Osteocyte (in vitro differentiated cells): ENCODE results near the gene PA2G4. TPM values are rescaled to one million over a fixed set of nuclear protein-coding genes. Genes with fewer than 3 reads are reported as not detected.
A peak's percentile ranks its signal among the peaks of the same experiment; 100 is the strongest.
"Not testable (repeated sequence)": the region's sequence is repeated elsewhere in the genome, so short reads cannot be mapped to it uniquely, and the experiment has no call there.

Source experiments
- DNase-seq: peaks from one replicate; pipeline ENCODE4 v3.0.0; 2021; ENCODE audit warnings: mixed read lengths; ENCODE audit not compliant: unreplicated experiment; ENCODE audit errors: extremely low spot score
- H3K27ac Mint-ChIP-seq: one replicate; pipeline ENCODE4 v1.8.0; 2021; ENCODE audit warnings: mild to moderate bottlenecking, mixed read lengths; ENCODE audit not compliant: unreplicated experiment
- H3K27me3 Mint-ChIP-seq: one replicate; pipeline ENCODE4 v1.8.0; 2021; ENCODE audit warnings: mixed read lengths; ENCODE audit not compliant: unreplicated experiment
- H3K36me3 Mint-ChIP-seq: one replicate; pipeline ENCODE4 v1.8.0; 2021; ENCODE audit warnings: mixed read lengths; ENCODE audit not compliant: unreplicated experiment
- H3K4me1 Mint-ChIP-seq: one replicate; pipeline ENCODE4 v1.8.0; 2021; ENCODE audit warnings: mixed read lengths; ENCODE audit not compliant: unreplicated experiment
- H3K4me3 Mint-ChIP-seq: one replicate; pipeline ENCODE4 v1.8.0; 2021; ENCODE audit warnings: mild to moderate bottlenecking, moderate library complexity, mixed read lengths; ENCODE audit not compliant: unreplicated experiment
- H3K9me3 Mint-ChIP-seq: one replicate; pipeline ENCODE4 v1.8.0; 2021; ENCODE audit warnings: mixed read lengths; ENCODE audit not compliant: unreplicated experiment
- CTCF ChIP-seq: fragments of 200-600 bp; sonication (generic); IDR thresholded peaks from 2 replicates; pipeline ENCODE4 v1.5.0; 2021; ENCODE audit warnings: antibody characterized with exemption, mild to moderate bottlenecking, moderate library complexity
- total RNA-seq: library from RNA; stranded (reverse); gene quantifications from 2 replicates; pipeline ENCODE4 v1.2.1, GENCODE V29; 2021

Gene PA2G4
- total RNA-seq, 1 donor from 2014 or later: 85.9 TPM

GRCh38 chr12:56074396-56074795 lies 30.0 kb upstream of the PA2G4 start:
- TF ChIP-seq CTCF: no peak
- no peaks in the 10 kb centered on the region for H3K9me3 Mint-ChIP-seq
- H3K36me3 Mint-ChIP-seq: no peaks in the 10 kb centered on the region
- H3K27me3 Mint-ChIP-seq: no peaks in the 10 kb centered on the region
- H3K4me3 Mint-ChIP-seq: no peak overlapping the region
- no peak overlapping the region for H3K27ac Mint-ChIP-seq
- no peak for DNase-seq
- peaks cover 5% of the 10 kb centered on the region for H3K4me1 Mint-ChIP-seq

- H3K36me3 Mint-ChIP-seq, H3K4me3 Mint-ChIP-seq, DNase-seq, H3K9me3 Mint-ChIP-seq, H3K4me1 Mint-ChIP-seq, H3K27me3 Mint-ChIP-seq, H3K27ac Mint-ChIP-seq: not testable (repeated sequence)
These were observed 26.4 kb upstream of the PA2G4 start for GRCh38 chr12:56077966-56078365.

- DNase-seq: no peak
- no peaks in the 10 kb centered on the region for H3K27me3 Mint-ChIP-seq
- H3K27ac Mint-ChIP-seq: peak overlapping the region; percentile 85
- no peak for TF ChIP-seq CTCF
- H3K9me3 Mint-ChIP-seq: no peaks in the 10 kb centered on the region
- H3K36me3 Mint-ChIP-seq: no peaks in the 10 kb centered on the region
- peaks cover 7% of the 10 kb centered on the region for H3K4me1 Mint-ChIP-seq
- peak overlapping the region; percentile 76 for H3K4me3 Mint-ChIP-seq
These were observed 25.9 kb upstream of the PA2G4 start for GRCh38 chr12:56078427-56078826.

GRCh38 chr12:56078931-56079722 lies 25.2 kb upstream of the PA2G4 start:
- Mint-ChIP-seq H3K9me3 (no peaks in the 10 kb centered on the region), H3K27me3 (no peaks in the 10 kb centered on the region), H3K27ac (peak overlapping the region; percentile 85), H3K36me3 (no peaks in the 10 kb centered on the region), H3K4me3 (peak overlapping the region; percentile 76), H3K4me1 (peaks cover 7% of the 10 kb centered on the region)
- peak; percentile 96 for DNase-seq
- peak; percentile 81 for TF ChIP-seq CTCF

GRCh38 chr12:56079723-56080555 lies 24.4 kb upstream of the PA2G4 start, which contains the start of gene ERBB3:
Gene ERBB3 (plus strand): TSS chr12:56080165. CDS start chr12:56080301, 136 bp downstream.
- H3K27ac Mint-ChIP-seq: peak within 1 kb of the TSS; percentile 85

More at GRCh38 chr12:56079723-56080555, 24.4 kb upstream of the PA2G4 start, which contains the start of gene ERBB3:
- Mint-ChIP-seq H3K27me3 (no peaks in the 10 kb centered on the region), H3K4me3 (peak within 1 kb of the TSS; percentile 76), H3K4me1 (peaks cover 7% of the 10 kb centered on the region), H3K9me3 (no peaks in the 10 kb centered on the region), H3K36me3 (no peaks in the 10 kb centered on the region)
- TF ChIP-seq CTCF: no peak
- peak; percentile 88 for DNase-seq
